GM18517 (cell line): Measurements from ENCODE around the gene NTMT1.
"Not testable (repeated sequence)": the region's sequence is repeated elsewhere in the genome, so short reads cannot be mapped to it uniquely, and the experiment has no call there.

Source experiments
- ATAC-seq: cut with Tn5 transposase; IDR thresholded peaks from one replicate; pipeline ENCODE4 v1.9.1; 2021; ENCODE audit warnings: mild to moderate bottlenecking, moderate library complexity; ENCODE audit not compliant: unreplicated experiment

The NTMT1 gene

GRCh38 chr9:129626079-129626624 lies at the start of gene NTMT1:
Gene NTMT1 (plus strand): TSS chr9:129626163. CDS start chr9:129632704, 6,541 bp downstream.
- ATAC-seq = peak; percentile 72

- ATAC-seq = no peak
These were observed 49.1 kb upstream of the NTMT1 start for GRCh38 chr9:129576546-129577543.

- ATAC-seq = no peak
These were observed 46.7 kb upstream of the NTMT1 start for GRCh38 chr9:129579294-129579693.

GRCh38 chr9:129580211-129580915 lies 45.6 kb upstream of the NTMT1 start:
- peak; percentile 50 for ATAC-seq

- no peak for ATAC-seq
These were observed 44.3 kb upstream of the NTMT1 start for GRCh38 chr9:129581505-129582189.

GRCh38 chr9:129582855-129583254 lies 43.1 kb upstream of the NTMT1 start:
- ATAC-seq = no peak

GRCh38 chr9:129583308-129584038 lies 42.5 kb upstream of the NTMT1 start:
- no peak for ATAC-seq

GRCh38 chr9:129584136-129584535 lies 41.8 kb upstream of the NTMT1 start:
- ATAC-seq = no peak

- no peak for ATAC-seq
These were observed 40.6 kb upstream of the NTMT1 start for GRCh38 chr9:129585352-129585751.

GRCh38 chr9:129586245-129586644 lies 39.7 kb upstream of the NTMT1 start:
- no peak for ATAC-seq

GRCh38 chr9:129586685-129587084 lies 39.3 kb upstream of the NTMT1 start:
- ATAC-seq = no peak

GRCh38 chr9:129587487-129588262 lies 38.3 kb upstream of the NTMT1 start:
- no peak for ATAC-seq

GRCh38 chr9:129590466-129590865 lies 35.5 kb upstream of the NTMT1 start:
- ATAC-seq = no peak

GRCh38 chr9:129591916-129592315 lies 34.0 kb upstream of the NTMT1 start:
- ATAC-seq = no peak

GRCh38 chr9:129592790-129593189 lies 33.2 kb upstream of the NTMT1 start:
- ATAC-seq = not testable (repeated sequence)

- no peak for ATAC-seq
These were observed 31.3 kb upstream of the NTMT1 start for GRCh38 chr9:129594632-129595031.

- no peak for ATAC-seq
These were observed 30.6 kb upstream of the NTMT1 start for GRCh38 chr9:129595311-129595741.

- ATAC-seq = no peak
These were observed 29.9 kb upstream of the NTMT1 start for GRCh38 chr9:129595903-129596540.
